ENCODE data around the gene CCZ1B.
"Not testable (repeated sequence)": the region's sequence is repeated elsewhere in the genome, so short reads cannot be mapped to it uniquely, and the experiment has no call there.

CCZ1B gene

GRCh38 chr7:6843092-6843491, 17.0 kb upstream of the CCZ1B start:
- DNase-seq (ENCODE audit: extremely low spot score); CTCF ChIA-PET; POLR2A ChIA-PET: not testable (repeated sequence)

- POLR2A ChIA-PET; DNase-seq (ENCODE audit: extremely low spot score); CTCF ChIA-PET: not testable (repeated sequence)
Measured at GRCh38 chr7:6842278-6842921, 16.3 kb upstream of the CCZ1B start.

- CTCF ChIA-PET, POLR2A ChIA-PET: not testable (repeated sequence)
Measured at GRCh38 chr7:6837081-6837480, 11.0 kb upstream of the CCZ1B start.

GRCh38 chr7:6835521-6835920, 9.4 kb upstream of the CCZ1B start:
- DNase-seq (ENCODE audit: extremely low spot score); CTCF ChIA-PET; POLR2A ChIA-PET: not testable (repeated sequence)

More at GRCh38 chr7:6837081-6837480, 11.0 kb upstream of the CCZ1B start:
- not testable (repeated sequence) for DNase-seq (ENCODE audit: extremely low spot score)

GRCh38 chr7:6833636-6834035, 7.6 kb upstream of the CCZ1B start:
- POLR2A ChIA-PET, result no interaction called here
- CTCF ChIA-PET, result no interaction called here
- no peak for TF ChIP-seq CTCF (IDR thresholded peaks at IDR 0.05; ENCODE audit: control extremely low read depth, extremely low read depth, low read depth, missing control alignments)
- DNase-seq (ENCODE audit: extremely low spot score), result no peak

GRCh38 chr7:6831018-6831725, 5.1 kb upstream of the CCZ1B start:
- TF ChIP-seq CTCF (IDR thresholded peaks at IDR 0.05; ENCODE audit: control extremely low read depth, extremely low read depth, low read depth, missing control alignments), result no peak
- DNase-seq (ENCODE audit: extremely low spot score), result no peak
- ChIA-PET POLR2A (no interaction called here), CTCF (interaction anchor here (1.0 to 1.6 kb wide), 3 partner anchors 9 to 316 kb away, joined by 3 to 4 read pairs (median 4); no protein-coding TSS in a partner anchor)

GRCh38 chr7:6830026-6830425, 4.0 kb upstream of the CCZ1B start:
- POLR2A ChIA-PET; DNase-seq (ENCODE audit: extremely low spot score): not testable (repeated sequence)
- CTCF ChIA-PET, result interaction anchor here (1.2 to 1.6 kb wide), 2 partner anchors 8 to 314 kb away, joined by 4 read pairs; no protein-coding TSS in a partner anchor

- POLR2A ChIA-PET; CTCF ChIA-PET; DNase-seq (ENCODE audit: extremely low spot score): not testable (repeated sequence)
Measured at GRCh38 chr7:6829616-6830015, 3.5 kb upstream of the CCZ1B start.

GRCh38 chr7:6827180-6827579, 1.1 kb upstream of the CCZ1B start:
- POLR2A ChIA-PET; DNase-seq (ENCODE audit: extremely low spot score); CTCF ChIA-PET: not testable (repeated sequence)

- POLR2A ChIA-PET; CTCF ChIA-PET; DNase-seq (ENCODE audit: extremely low spot score): not testable (repeated sequence)
Measured at GRCh38 chr7:6825236-6826125, 594 bp downstream of the CCZ1B start.

GRCh38 chr7:6821622-6822021, 4.5 kb downstream of the CCZ1B start:
- CTCF ChIA-PET, result interaction anchor here (1.2 kb wide), 1 partner anchor 9 kb away, joined by 4 read pairs; no protein-coding TSS in a partner anchor
- POLR2A ChIA-PET; DNase-seq (ENCODE audit: extremely low spot score): not testable (repeated sequence)

- DNase-seq (ENCODE audit: extremely low spot score); CTCF ChIA-PET; POLR2A ChIA-PET: not testable (repeated sequence)
Measured at GRCh38 chr7:6815470-6815869, 10.6 kb downstream of the CCZ1B start.

GRCh38 chr7:6813011-6813410, 13.1 kb downstream of the CCZ1B start:
- POLR2A ChIA-PET; DNase-seq (ENCODE audit: extremely low spot score); CTCF ChIA-PET: not testable (repeated sequence)

GRCh38 chr7:6807959-6808358, 18.1 kb downstream of the CCZ1B start:
- POLR2A ChIA-PET; DNase-seq (ENCODE audit: extremely low spot score): not testable (repeated sequence)

GRCh38 chr7:6807393-6807918, 18.6 kb downstream of the CCZ1B start:
- POLR2A ChIA-PET; CTCF ChIA-PET; DNase-seq (ENCODE audit: extremely low spot score): not testable (repeated sequence)

More at GRCh38 chr7:6807959-6808358, 18.1 kb downstream of the CCZ1B start:
- CTCF ChIA-PET, result not testable (repeated sequence)

Measured in GM10248 (cell line).